B cell (primary cell): ENCODE measurements around the gene STK17A. TPM values are rescaled to one million over a fixed set of nuclear protein-coding genes. Genes with fewer than 3 reads are reported as not detected.

Source experiments
- polyA plus RNA-seq: library from polyadenylated mRNA; depleted of rRNA; stranded (reverse); fragments of >200 nt; gene quantifications from 2 replicates; pipeline ENCODE4 v1.2.3, GENCODE V29; 2012
- total RNA-seq, 2 donors: library from RNA; stranded (reverse); fragments of 120-200 nt in 1 of 2; gene quantifications; 1 replicate in 1 of 2; 2 replicates in 1 of 2; pipeline versions ENCODE4 v1.2.3 to v1.2.4, GENCODE V29; 2013 to 2022

The STK17A gene
- total and polyA plus RNA-seq, 2 donors (not counting 1 experiment from before 2014, with no cell fraction given), result 72.8 to 111 TPM

Other genes with a start within 250 kb of the STK17A start
- gene COA1, start 146.4 kb downstream of the STK17A start, total RNA-seq, result 72.7 and 89.7 TPM in 2 replicates
- gene COA1, start 146.4 kb downstream of the STK17A start, polyA plus RNA-seq, result 28.7 and 31.8 TPM in 2 replicates
- gene BLVRA, start 175.6 kb downstream of the STK17A start, total RNA-seq, result 6.9 and 7.2 TPM in 2 replicates
- 3.2 and 5.4 TPM in 2 replicates for gene BLVRA, start 175.6 kb downstream of the STK17A start, polyA plus RNA-seq